Erythroblast (primary cell): ENCODE data around the gene AGR2.
"Not testable (repeated sequence)": the region's sequence is repeated elsewhere in the genome, so short reads cannot be mapped to it uniquely, and the experiment has no call there.

Experiments
- DNase-seq, 2 experiments: peaks; one replicate each; lab custom pipeline; 2025; lab: John Stamatoyannopoulos, UW
- GATA1 ChIP-seq: IDR thresholded peaks from 2 replicates; pipeline ENCODE4 v1.6.1; 2011; ENCODE audit warnings: low read depth, mild to moderate bottlenecking, control low read depth, low read length, moderate library complexity
- POLR2A ChIP-seq: IDR thresholded peaks from 2 replicates; pipeline ENCODE4 v1.6.1; 2011; ENCODE audit warnings: mild to moderate bottlenecking, low read length

The AGR2 gene

DNA sequence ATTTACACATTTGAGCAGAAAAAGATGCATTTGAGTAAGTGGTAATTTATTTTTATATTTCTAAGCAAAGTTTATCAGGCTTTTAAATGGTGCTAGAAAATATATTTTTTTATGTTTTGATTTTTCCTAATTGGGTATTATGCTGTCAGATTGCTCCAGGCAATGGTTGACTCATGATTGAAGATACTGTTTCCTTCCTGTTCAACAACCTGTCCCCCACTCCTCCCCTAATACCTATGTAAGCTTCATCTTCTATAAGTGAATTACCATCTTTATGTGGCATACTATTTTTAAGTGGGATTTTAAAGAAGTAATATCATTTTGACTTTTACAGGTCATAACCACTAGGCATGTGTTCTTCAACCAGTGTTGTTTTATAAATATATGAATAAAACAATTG, 29.8 kb downstream of the AGR2 start:
- peak in 1 of 2 experiments; percentile 35 for DNase-seq

DNA sequence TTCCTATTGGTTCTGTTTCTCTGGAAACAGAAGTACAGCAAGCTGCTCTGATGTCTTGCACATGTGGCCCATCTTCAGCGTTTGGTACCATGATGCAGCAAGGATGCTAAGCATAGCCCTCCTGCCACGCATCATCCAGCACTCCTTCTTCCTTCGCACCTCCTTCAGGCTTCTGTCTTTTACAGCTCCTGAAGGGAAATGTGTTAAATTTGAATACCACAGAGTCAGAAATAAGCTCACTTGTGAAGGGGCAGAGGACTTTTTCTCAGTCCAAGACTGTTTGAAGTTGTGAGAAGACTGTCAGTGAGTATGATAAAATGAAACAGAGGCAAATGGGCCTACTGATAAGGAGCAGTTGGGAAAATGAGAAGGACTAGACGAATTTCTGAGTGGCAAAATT, 30.5 kb downstream of the AGR2 start:
- TF ChIP-seq GATA1 (no peak), POLR2A (peak; percentile 23)
- peak; percentile 64 to 80 for DNase-seq

More for the DNA sequence above, 29.8 kb downstream of the AGR2 start:
- no peak for TF ChIP-seq GATA1

DNA sequence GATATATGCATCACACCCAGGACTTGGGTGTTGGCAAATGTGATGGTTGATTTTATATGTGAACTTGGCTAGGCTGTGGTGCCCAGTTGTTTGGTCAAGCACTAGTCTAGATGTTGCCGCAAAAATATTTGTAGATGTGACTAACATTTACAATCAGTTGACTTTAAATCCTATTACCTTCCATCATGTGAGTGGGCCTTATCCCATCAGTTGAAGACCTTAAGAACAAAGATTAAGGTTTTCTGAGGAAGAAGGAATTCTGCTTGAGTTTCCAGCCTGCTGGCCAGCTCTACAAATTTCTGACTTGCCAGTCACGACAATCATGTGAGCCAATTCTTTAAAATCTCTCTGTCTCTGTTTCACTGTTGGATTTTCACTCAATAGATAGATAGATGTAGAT, 30.9 kb downstream of the AGR2 start:
- DNase-seq, result peak in 1 of 2 experiments; percentile 55

DNA sequence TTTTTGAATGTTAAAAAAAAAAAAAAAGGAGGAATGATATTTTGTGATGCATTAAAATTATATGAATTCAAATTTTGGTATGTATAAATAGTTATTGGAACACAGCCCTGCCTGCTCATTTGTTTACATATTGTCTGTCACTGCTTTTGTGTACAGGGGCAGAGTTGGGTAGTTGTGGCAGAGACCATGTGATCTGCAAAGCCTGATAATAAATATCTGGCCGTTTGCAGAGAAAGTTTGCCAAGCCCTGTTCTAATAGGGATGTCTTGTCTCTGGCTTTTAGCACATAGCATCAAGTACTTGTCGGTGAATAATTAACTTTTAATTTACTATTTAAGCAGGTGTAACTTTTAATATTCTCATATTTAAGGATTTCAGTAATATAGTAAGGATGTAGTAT, 31.5 kb downstream of the AGR2 start:
- peak; percentile 73 to 89 for DNase-seq
- no peak for TF ChIP-seq GATA1
- no peak for TF ChIP-seq POLR2A

More for the DNA sequence above, 30.9 kb downstream of the AGR2 start:
- TF ChIP-seq POLR2A (peak; percentile 16), GATA1 (no peak)

DNA sequence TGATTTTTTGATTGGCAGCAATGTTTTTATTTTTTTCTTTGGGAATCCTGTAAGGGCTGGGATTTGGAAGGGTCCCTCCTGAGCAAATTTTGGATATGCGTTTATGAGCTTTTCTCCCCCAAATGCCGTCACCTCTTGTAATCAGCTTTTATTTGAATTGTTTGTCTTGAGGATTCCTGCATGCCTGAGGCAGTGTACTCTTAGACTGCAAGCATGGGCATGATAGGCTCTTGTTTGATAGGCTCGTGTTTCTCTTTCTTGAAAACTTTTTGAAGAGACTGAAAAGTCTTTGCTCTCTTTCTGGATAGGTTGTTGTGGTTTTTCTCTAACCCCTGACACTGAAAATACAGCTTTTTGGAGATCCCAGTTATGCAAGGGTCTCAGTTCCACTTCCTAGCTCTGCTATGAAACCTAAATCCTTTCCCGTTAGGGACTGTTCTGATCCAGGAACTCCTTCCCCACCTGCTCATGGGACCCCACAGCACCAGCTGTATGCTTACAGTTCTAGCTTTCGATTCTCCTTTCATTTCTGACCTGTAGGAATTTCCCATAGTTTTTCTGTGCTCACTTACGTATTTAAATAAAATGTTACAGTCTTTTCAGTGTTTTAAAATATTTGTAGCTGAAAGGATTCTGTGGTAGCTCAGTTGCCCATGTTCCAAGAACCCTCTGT, 34.0 kb downstream of the AGR2 start:
- DNase-seq, result no peak
- no peak for TF ChIP-seq GATA1
- no peak for TF ChIP-seq POLR2A

DNA sequence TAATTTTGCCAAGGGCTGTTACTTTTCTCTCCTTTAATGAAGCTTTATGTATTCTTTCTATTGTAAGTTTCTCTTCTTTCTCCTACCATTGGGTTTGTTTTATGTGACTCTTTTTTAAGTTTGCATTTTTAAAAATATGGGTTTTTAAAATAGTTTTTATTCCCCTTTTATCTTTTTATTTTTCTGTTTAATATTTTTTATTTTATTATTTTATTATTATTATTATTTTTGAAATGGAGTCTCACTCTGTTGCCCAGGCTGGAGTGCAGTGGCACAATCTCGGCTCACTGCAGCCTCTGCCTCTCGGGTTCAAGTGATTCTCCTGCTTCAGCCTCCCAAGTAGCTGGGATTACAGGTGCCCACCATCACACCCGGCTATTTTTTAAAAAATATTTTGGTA, 34.8 kb downstream of the AGR2 start:
- not testable (repeated sequence) for DNase-seq

DNA sequence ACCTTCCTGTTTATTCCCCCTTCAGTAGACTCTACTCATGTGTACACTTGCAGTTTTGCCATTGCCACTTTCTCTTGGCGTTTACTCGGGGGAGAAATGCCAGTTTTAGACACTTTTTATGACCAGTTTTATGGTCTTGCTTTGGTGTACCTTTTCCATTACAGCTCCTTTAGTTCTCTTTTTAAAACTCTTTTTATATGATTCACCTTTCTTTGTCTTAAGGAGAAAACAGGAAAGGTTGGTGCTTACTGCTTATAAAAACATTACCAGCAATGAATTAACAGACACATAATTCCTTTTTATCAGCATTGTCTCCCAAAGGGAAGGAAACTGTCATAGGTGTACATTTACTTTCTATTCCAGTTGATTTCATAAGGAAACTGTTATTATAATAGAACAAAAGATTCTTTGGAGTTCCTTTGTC, 39.4 kb downstream of the AGR2 start:
- no peak for DNase-seq
- no peak for TF ChIP-seq GATA1
- no peak for TF ChIP-seq POLR2A

DNA sequence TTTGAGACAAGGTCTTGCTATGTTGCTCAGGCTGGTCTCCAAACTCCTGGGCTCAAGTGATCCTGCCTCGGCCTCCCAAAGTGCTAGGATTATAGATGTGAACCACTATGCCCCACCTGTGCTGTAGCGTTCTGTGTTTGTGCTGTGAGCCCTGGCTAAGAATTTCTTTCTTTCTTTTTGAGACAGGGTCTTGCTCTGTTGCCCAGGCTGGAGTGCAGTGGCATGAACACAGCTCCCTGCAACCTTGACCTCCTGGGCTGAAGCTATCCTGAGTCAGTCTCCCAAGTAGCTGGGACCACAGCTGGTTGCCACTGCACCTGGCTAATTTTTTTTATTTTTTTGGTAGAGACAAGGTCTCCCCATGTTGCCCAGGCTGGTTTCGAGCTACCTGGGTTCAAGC, 39.9 kb downstream of the AGR2 start:
- TF ChIP-seq POLR2A, result no peak
- DNase-seq, result no peak

DNA sequence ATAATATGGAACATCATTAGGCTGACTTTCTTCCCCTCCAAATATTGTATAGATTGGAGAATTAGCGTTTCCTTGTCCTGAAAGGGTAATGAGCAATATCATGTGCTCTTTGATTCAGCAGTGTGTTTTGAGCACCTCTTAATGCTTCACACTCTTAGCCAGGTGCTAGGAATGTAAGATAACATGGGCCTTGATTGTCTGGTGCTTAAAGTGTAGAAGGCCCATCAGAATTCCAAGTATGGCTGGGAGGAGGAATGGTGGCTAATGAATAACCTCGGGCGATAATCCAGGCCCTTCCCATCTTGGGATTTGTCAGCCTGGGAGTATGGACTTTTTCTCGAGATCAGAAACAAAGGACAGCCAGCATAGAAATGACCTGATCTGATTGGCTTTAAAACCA, 42.6 kb downstream of the AGR2 start:
- TF ChIP-seq POLR2A (no peak), GATA1 (no peak)
- DNase-seq, result no peak

DNA sequence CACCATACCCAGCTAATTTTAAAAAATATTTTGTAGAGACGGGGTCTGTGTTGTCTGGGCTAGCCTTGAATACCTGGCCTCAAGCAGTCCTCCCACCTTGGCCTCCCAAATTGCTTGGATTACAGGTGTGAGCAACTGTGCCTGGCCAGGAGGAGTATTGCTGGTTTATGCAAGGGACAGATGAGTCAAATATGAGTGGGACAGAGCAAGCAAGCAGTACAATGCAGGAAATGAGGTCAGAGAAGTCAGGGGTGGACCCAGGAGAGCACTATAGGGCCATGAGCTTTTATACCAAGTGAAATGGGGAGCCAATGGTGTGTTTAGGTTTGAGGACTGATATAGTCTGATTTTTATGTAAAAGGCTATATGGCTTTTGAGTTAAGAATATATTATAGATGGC, 45.0 kb downstream of the AGR2 start:
- DNase-seq, result peak in 1 of 2 experiments; percentile 13
- TF ChIP-seq GATA1 (no peak), POLR2A (no peak)

DNA sequence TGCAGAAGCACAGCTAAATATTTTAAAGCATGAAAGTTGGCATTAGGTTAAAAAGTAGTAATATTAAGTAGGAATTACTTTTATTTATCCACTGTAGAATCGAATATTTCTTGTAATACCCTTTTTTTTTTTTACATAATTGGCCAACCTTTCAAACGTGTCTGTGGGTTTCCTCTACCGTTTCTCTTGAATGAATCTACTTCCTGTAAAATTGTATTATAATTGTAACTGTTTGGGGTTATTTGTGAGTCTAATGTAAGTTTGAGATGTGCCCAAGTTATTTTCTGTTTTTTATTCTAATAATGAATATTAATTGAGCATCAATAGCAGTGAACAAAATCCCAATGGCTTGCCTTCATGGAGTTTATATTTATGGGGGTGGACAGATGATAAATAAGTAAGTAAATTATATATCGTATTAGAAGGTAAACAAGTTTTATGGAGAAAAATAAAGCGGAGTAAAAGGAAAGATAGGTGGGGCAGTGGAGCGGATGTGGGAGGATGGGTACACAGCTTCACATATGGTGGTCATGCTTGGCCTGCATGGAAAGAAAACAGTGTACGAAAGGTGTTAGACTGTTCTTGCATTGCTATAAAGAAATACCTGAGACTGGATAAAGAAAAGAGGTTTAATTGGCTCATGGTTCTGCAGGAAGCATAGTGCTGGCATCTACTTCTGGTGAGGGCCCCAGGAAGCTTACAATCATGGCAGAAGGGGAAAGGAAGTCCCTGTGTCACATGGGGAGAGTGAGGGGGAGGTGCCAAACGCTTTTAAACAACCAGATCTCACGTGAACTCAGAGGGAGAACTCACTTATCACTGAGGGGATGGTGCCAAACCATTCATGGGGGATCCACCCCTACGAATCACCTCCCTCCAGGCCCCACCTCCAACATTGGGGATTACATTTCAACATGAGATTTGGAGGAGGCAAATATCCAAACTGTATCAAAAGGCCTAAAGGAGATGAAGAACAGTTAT, 45.9 kb downstream of the AGR2 start:
- DNase-seq, result peak; percentile 57 to 70
- TF ChIP-seq POLR2A (no peak), GATA1 (no peak)

DNA sequence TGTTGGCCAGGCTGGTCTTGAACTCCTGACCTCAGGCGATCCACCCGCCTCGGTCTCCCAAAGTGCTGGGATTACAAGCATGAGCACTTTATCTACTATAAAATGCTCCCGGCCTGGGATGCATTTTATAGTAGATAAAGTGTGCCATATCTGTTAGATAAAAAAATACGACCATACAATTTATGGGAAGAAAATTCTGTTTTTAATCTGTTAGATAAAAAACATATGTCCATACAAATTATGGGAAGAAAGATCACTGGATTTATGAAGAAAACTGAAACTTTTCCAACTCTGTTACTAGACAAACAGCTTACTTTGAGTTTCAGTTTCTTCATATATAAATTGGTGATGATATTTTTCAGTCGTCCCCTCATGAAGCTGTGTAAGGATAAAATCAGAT, 46.8 kb downstream of the AGR2 start:
- no peak for DNase-seq
- no peak for TF ChIP-seq POLR2A
- TF ChIP-seq GATA1, result no peak

DNA sequence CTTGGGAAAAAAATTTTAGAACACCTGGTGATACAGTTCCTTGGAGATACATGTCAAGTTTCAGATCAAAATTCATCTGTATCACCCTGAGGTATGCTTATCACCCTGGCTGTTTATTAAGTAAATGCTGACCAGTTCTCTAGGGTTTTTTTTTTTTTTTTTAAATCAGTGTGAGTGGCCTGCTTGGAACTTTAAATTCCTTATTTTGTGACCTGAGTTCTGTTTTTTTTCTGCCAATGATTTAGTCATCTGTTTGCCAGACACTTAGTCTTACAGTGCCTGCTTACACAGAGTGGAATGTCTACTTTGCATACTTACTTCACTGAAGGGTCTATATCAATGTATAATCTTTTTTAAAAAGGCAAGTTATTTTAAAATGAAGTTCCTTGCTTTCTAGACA, 49.4 kb downstream of the AGR2 start:
- TF ChIP-seq POLR2A, result no peak
- no peak for TF ChIP-seq GATA1
- no peak for DNase-seq

DNA sequence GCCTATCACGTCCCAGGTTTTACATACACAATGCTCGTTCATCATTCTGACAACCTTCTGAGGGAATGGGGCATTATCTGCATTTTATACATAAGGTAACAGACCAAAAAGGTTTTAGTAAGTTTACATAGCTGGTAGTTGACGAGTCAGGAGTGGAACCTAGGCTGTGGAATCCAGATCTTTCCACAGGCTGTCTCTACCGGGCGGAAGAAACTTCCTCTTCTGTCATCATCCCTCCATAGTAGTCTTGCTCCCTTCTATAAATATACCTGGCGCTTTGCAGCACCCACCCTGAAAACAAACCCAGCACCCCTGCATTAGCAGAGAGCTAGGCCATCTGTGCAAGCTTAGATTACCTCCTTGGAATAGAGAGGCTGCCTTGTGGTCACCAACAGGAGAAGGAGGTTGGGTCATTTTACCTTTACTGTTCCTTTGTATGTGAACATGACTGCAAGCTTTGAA, 49.9 kb downstream of the AGR2 start:
- TF ChIP-seq POLR2A (no peak), GATA1 (no peak)
- DNase-seq, result peak; percentile 39 to 61
